Astrocyte (in vitro differentiated cells and primary cell): ENCODE data around the gene ACADS.

Experiments
- CTCF ChIP-seq: IDR thresholded peaks from 2 replicates; pipeline ENCODE4 v1.5.1; 2011; ENCODE audit warnings: low read depth, mild to moderate bottlenecking, inconsistent platforms, low read length, moderate library complexity; ENCODE audit not compliant: insufficient read depth
- EZH2 ChIP-seq: IDR thresholded peaks from 2 replicates; pipeline ENCODE4 v1.6.1; 2012; ENCODE audit warnings: mild to moderate bottlenecking, low read length, inconsistent platforms; ENCODE audit not compliant: insufficient read depth

- TF ChIP-seq EZH2, result no peak
- TF ChIP-seq CTCF, result no peak
Measured at GRCh38 chr12:120757949-120758348, 32.3 kb downstream of the ACADS start.
